PC-3 (cell line): ENCODE measurements around the gene ARNT2.

Source experiments
- CTCF ChIP-seq: fragments of 300-600 bp; sonication (generic); conservative IDR thresholded peaks from 2 replicates; pipeline ENCODE4 v1.5.1; 2017; ENCODE audit warnings: antibody characterized with exemption, low read depth, mild to moderate bottlenecking, low read length
- EZH2 ChIP-seq: fragments of 300-600 bp; sonication (generic); IDR thresholded peaks from one replicate; pipeline ENCODE4 v1.6.1; 2017; ENCODE audit warnings: antibody characterized with exemption, mild to moderate bottlenecking, low read length; ENCODE audit not compliant: unreplicated experiment
- EZH2phosphoT487 ChIP-seq: fragments of 300-600 bp; sonication (generic); IDR thresholded peaks from 2 replicates; pipeline ENCODE4 v1.6.1; 2018; ENCODE audit warnings: mild to moderate bottlenecking, antibody characterized with exemption, low read length, borderline replicate concordance

DNA sequence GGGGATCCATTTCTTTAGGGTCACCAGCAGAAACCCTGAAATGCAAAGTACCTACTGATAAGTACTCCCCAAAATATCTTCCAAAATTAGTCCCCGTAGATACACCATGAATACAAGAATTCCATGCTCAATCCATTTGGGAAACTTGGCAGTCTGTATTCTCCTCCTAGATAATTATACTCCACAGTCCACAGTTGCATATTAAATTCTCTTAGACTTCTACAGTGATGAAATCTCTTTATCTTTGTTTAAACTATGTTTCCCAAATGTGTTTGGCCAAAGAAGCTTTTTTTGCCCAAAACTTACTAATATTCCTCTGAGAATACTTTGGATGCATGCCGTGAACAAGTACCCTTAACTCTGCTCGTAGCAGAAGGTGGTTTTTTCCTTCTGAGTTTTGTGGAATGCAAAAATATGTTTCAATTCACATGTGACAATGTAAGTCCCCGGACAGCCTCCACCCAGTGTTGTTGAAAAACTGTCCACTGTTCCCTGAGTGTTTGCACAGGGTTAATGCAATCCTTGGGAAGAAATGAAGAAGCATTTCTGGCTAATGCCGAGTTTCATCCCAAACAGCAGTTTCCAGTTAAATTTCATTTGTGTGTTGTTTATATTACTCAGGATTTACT, 126.7 kb downstream of the ARNT2 start:
- TF ChIP-seq CTCF (no peak), EZH2phosphoT487 (no peak), EZH2 (no peak)
